ENCODE measurements around the gene DIMT1. TPM values are rescaled to one million over a fixed set of nuclear protein-coding genes. Genes with fewer than 3 reads are reported as not detected.

Gene DIMT1
- total RNA-seq, 1 experiment from 2014 or later: 43.5 TPM

DNA sequence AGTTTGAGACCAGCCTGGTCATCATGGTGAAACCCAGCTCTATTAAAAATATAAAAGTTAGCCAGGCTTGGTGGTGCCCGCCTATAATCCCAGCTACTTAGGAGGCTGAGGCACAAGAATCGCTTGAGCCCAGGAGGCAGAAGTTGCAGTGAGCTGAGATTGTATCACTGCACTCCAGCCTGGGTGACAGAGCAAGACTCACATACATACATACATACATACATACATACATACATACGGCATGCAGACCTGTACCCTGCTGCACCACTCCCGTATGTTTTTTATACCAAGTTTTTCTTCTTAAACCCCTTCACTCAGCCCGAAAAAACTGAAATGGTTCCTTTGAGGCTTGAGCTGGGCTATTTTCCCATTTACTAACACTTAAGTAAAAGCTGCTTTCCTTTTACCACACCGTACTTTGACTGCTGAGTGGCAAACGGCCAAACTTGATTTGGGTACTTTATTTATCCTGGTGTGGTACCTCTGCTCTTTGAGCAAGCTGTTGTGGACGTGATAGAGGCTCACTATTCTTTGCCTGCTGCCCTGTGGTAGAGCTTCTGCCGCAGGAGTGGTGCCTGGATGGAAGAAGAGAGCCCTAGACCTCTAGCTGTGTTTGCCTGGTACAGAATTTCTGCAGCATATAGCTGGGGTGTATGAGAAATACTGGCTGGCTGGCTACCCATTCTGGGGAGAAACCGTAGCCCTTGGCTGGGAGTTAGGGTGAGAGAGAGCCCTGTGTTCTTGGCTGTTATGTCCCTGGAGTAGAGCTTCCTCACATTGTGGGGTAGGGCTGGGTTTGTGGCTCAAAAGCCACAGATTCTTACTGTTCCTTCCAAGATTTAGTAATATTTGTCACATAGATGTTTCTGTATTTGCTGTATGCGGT lies 28.3 kb upstream of the DIMT1 start:
- H3K9me2 ChIP-seq (ENCODE audit: insufficient read depth): no peaks in the 10 kb centered on the region
- intact Hi-C loops (cut with micrococcal nuclease): no loop called here
- RAD21 ChIA-PET (ENCODE audit: low non-redundant PET in 1 of 2, low total read pairs in 2 of 2, uncharacterized antibody in 2 of 2, unreplicated experiment in 2 of 2): no interaction called here
- H3K4me2 ChIP-seq (ENCODE audit: low read length): no peak overlapping the region
- DNase-seq (ENCODE audit: low read depth, low spot score) (no peak), ATAC-seq (no peak)
- H3K27ac ChIP-seq (ENCODE audit: low read depth, low read length): no peak overlapping the region
- CTCF ChIA-PET: interaction anchor here (1.0 kb wide), 1 partner anchor 12 kb away, joined by 4 read pairs; no protein-coding TSS in a partner anchor
- H3K27me3 ChIP-seq (ENCODE audit: insufficient read depth, low read length): no peaks in the 10 kb centered on the region
- no peak overlapping the region for H3K4me3 ChIP-seq (replicated peaks in 1 of 2; ENCODE audit: low read depth in 1 of 2, low read length in 2 of 2)
- no peak overlapping the region for H3K9ac ChIP-seq (ENCODE audit: low read length)
- no peaks in the 10 kb centered on the region for H3K36me3 ChIP-seq (ENCODE audit: control insufficient read depth in 1 of 2, insufficient read depth in 2 of 2, low read length in 2 of 2)
- TF ChIP-seq CEBPB (IDR thresholded peaks at IDR 0.05; ENCODE audit: low read depth) (no peak), ELF1 (IDR thresholded peaks at IDR 0.05; ENCODE audit: borderline replicate concordance, low read depth) (no peak), SIN3A (IDR thresholded peaks at IDR 0.05; ENCODE audit: low read depth) (no peak), POLR2AphosphoS5 (IDR thresholded peaks at IDR 0.05; ENCODE audit: low read depth, low read length) (no peak), CBX3 (IDR thresholded peaks at IDR 0.05; ENCODE audit: low read depth) (no peak), POLR2A (IDR thresholded peaks at IDR 0.05; ENCODE audit: borderline replicate concordance, extremely low read depth, insufficient read depth, insufficient read length) (no peak), TCF7L2 (IDR thresholded peaks at IDR 0.05; ENCODE audit: borderline replicate concordance, extremely low read depth, insufficient read depth, insufficient read length) (no peak), YY1 (IDR thresholded peaks at IDR 0.05; ENCODE audit: extremely low read depth, insufficient replicate concordance, low read depth, low read length) (no peak)
- TF ChIP-seq, protein P1, sequence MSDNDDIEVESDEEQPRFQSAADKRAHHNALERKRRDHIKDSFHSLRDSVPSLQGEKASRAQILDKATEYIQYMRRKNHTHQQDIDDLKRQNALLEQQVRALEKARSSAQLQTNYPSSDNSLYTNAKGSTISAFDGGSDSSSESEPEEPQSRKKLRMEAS (IDR thresholded peaks at IDR 0.05): no peak
- H3K79me2 ChIP-seq (ENCODE audit: insufficient read depth, low read length): peaks cover 98% of the 10 kb centered on the region
- no TSS peak for BruUV-seq (replicated peaks)
- no peak overlapping the region for H2AFZ ChIP-seq (ENCODE audit: low read depth, low read length, poor library complexity, severe bottlenecking)
- H3K4me1 ChIP-seq (ENCODE audit: control insufficient read depth in 1 of 2, insufficient read depth in 2 of 2, low read length in 2 of 2): no peaks in the 10 kb centered on the region
- POLR2A ChIA-PET: no interaction called here
- H4K20me1 ChIP-seq (ENCODE audit: insufficient read depth): peaks cover 9% of the 10 kb centered on the region; the same call in 1 of the 2 replicates
- no peaks in the 10 kb centered on the region for H3K9me3 ChIP-seq (ENCODE audit: control insufficient read depth in 1 of 2, insufficient read depth in 1 of 2, low read depth in 1 of 2, low read length in 2 of 2)

DNA sequence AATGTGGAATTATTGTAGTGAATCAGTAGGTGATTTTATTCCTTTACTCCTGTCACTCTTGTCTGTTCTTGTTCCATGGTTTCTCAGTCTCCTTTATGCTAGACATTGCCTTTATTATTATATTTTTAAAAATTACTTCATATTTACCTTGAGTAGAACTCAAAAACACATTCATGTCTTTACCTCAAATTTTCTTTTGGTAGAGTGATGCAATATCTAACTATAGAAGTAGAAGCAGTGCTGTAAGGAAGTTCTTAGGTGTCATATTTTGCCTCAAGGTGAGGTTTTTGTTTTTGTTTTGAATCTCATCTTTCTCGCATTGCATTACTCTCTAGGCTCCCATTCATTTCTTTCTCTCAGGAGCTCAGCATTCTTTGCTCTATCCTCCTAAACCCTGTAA lies 21.1 kb upstream of the DIMT1 start:
- Histone ChIP-seq H4K20me1 (ENCODE audit: insufficient read depth) (no peaks in the 10 kb centered on the region), H3K27me3 (ENCODE audit: insufficient read depth, low read length) (no peaks in the 10 kb centered on the region), H3K9me3 (ENCODE audit: control insufficient read depth in 1 of 2, insufficient read depth in 1 of 2, low read depth in 1 of 2, low read length in 2 of 2) (no peaks in the 10 kb centered on the region), H2AFZ (ENCODE audit: low read depth, low read length, poor library complexity, severe bottlenecking) (no peak overlapping the region), H3K27ac (ENCODE audit: low read depth, low read length) (no peak overlapping the region), H3K4me1 (ENCODE audit: control insufficient read depth in 1 of 2, insufficient read depth in 2 of 2, low read length in 2 of 2) (no peaks in the 10 kb centered on the region), H3K4me3 (replicated peaks in 1 of 2; ENCODE audit: low read depth in 1 of 2, low read length in 2 of 2) (no peak overlapping the region), H3K4me2 (ENCODE audit: low read length) (no peak overlapping the region), H3K9ac (ENCODE audit: low read length) (no peak overlapping the region), H3K9me2 (ENCODE audit: insufficient read depth) (no peaks in the 10 kb centered on the region), H3K36me3 (ENCODE audit: control insufficient read depth in 1 of 2, insufficient read depth in 2 of 2, low read length in 2 of 2) (no peaks in the 10 kb centered on the region), H3K79me2 (ENCODE audit: insufficient read depth, low read length) (peaks cover 100% of the 10 kb centered on the region)
- no TSS peak for BruUV-seq (replicated peaks)
- intact Hi-C loops (cut with micrococcal nuclease): no loop called here
- ATAC-seq (no peak), DNase-seq (ENCODE audit: low read depth, low spot score) (no peak)
- RAD21 ChIA-PET (ENCODE audit: low non-redundant PET in 1 of 2, low total read pairs in 2 of 2, uncharacterized antibody in 2 of 2, unreplicated experiment in 2 of 2): no interaction called here
- CTCF ChIA-PET: no interaction called here
- POLR2A ChIA-PET: no interaction called here
- TF ChIP-seq SRF (IDR thresholded peaks at IDR 0.05; ENCODE audit: low read depth) (no peak), TCF7L2 (IDR thresholded peaks at IDR 0.05; ENCODE audit: borderline replicate concordance, extremely low read depth, insufficient read depth, insufficient read length) (no peak), EZH2phosphoT487 (IDR thresholded peaks at IDR 0.05; ENCODE audit: borderline replicate concordance) (no peak), POLR2AphosphoS5 (IDR thresholded peaks at IDR 0.05; ENCODE audit: low read depth, low read length) (no peak)
- TF ChIP-seq, protein P2, sequence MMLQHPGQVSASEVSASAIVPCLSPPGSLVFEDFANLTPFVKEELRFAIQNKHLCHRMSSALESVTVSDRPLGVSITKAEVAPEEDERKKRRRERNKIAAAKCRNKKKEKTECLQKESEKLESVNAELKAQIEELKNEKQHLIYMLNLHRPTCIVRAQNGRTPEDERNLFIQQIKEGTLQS (IDR thresholded peaks at IDR 0.05): no peak
